Renal cortex interstitium (tissue), 15 donors: ENCODE results near the gene CCDC154. TPM values are rescaled to one million over a fixed set of nuclear protein-coding genes. Genes with fewer than 3 reads are reported as not detected.
"Not testable (repeated sequence)": the region's sequence is repeated elsewhere in the genome, so short reads cannot be mapped to it uniquely, and the experiment has no call there.

Experiments used
- DNase-seq, 11 donors: peaks; one replicate each; pipeline ENCODE4 v3.0.0-alpha.2; 2013; ENCODE audit warnings: low read depth in 9 of 11, low spot score in 4 of 11; ENCODE audit errors: extremely low read depth in 1 of 11
- long read RNA-seq, 16 experiments: transcript quantifications; one replicate each; lab custom pipeline, GENCODE V29; 2026
- polyA plus RNA-seq, 3 donors: library from polyadenylated mRNA; unstranded; fragments of 120-200 nt; gene quantifications; one replicate each; pipeline ENCODE4 v1.2.1, GENCODE V29; 2013; ENCODE audit not compliant: insufficient read length in 3 of 3

The CCDC154 gene, protein sequence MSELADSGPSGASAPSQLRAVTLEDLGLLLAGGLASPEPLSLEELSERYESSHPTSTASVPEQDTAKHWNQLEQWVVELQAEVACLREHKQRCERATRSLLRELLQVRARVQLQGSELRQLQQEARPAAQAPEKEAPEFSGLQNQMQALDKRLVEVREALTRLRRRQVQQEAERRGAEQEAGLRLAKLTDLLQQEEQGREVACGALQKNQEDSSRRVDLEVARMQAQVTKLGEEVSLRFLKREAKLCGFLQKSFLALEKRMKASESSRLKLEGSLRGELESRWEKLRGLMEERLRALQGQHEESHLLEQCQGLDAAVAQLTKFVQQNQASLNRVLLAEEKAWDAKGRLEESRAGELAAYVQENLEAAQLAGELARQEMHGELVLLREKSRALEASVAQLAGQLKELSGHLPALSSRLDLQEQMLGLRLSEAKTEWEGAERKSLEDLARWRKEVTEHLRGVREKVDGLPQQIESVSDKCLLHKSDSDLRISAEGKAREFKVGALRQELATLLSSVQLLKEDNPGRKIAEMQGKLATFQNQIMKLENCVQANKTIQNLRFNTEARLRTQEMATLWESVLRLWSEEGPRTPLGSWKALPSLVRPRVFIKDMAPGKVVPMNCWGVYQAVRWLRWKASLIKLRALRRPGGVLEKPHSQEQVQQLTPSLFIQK
- 1 to 10 TPM; 2.0 to 3.9 (median 3.6) TPM for polyA plus RNA-seq
- long read RNA-seq, donor 1 = 0 reads
- long read RNA-seq, donor 2 = 0 reads
- long read RNA-seq, donor 3 = 0 reads
- long read RNA-seq, donor 4 = 0 reads
- long read RNA-seq, donor 5 = 0 reads
- long read RNA-seq, donor 6 = 0 reads
- long read RNA-seq, donor 7 = 0 reads
- long read RNA-seq, donor 8 = 0 reads
- long read RNA-seq, donor 9 = 0 reads
- long read RNA-seq, donor 10 = 0 reads
- long read RNA-seq, donor 11 = 0 reads
- long read RNA-seq, donor 12 = 0 reads
- long read RNA-seq, donor 13 = 0 reads
- long read RNA-seq, donor 14 = 0 reads
- long read RNA-seq, donor 15 = 0 reads
- long read RNA-seq, donor 16 = 0 reads

GRCh38 chr16:1443980-1444729 is at the start of gene CCDC154:
TSS of gene CCDC154 (minus strand) at chr16:1444556. CDS start at chr16:1444322, 234 bp downstream.
- DNase-seq = no peak

GRCh38 chr16:1493746-1494094 is 49.4 kb upstream of the CCDC154 start:
- no peak for DNase-seq

- DNase-seq = peak; percentile 46 to 79 (median 68)
These were observed 48.8 kb upstream of the CCDC154 start, which contains the start of gene TELO2 for GRCh38 chr16:1492923-1493745. TSS of gene TELO2 (plus strand) at chr16:1493360. CDS start at chr16:1494282, 922 bp downstream.

DNA sequence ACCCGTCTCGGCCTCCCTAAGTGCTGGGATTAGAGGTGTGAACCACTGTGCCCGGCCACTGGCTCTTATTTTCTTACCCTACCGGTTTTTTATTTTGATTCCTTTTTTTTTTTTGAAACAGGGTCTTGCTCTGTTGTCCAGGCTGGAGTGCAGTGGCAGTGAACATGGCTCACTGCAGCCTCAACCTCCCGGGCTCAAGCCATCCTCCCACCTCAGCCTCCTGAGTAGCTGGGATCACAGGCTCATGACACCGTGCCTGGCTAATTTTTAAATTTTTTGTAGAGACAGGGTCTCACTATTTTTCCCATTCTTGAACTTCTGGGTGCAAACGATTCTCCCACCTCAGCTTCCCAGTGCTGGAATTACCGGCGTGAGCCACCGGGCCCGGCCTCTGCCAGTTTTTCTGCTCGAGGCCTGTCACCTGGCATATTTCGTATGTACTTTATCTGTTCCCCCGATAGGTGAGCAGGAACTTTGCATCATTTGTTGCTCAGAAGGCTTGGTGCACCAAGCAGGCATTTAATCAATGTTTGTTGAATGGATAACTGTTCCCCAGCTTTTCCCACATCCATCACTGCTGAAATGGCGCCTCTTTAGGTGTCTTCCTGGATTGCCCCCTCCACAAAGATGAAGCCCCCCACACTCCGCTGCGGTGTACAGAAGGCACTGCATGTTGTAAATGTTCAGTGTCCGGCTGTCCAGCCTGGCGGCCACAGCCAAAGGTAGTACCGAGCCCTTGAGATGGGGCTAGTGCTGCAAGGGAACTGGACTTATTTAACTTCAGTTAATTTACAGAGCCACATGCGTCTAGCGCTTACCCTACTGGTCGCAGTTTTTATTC is 47.9 kb upstream of the CCDC154 start:
- no peak for DNase-seq

GRCh38 chr16:1491327-1491726 is 47.0 kb upstream of the CCDC154 start:
- no peak for DNase-seq

DNA sequence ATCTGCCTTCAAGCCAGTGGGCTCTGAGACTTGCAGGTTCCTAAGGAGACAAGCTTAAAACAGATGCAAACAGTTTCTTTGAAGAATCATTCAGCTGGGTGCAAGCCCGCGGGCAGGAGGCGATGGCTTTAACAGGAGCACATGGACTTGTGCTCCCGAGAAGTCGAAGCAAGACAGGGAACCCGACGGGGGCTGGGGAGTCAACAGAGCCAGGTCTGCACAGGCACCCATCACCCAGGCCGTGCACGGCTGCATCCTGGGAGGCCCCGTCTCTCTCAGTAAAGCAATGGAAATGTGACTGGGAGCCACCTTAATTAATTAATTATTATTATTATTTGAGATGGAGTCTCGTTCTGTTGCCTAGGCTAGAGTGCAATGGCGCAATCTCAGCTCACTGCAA is 44.7 kb upstream of the CCDC154 start:
- no peak for DNase-seq

DNA sequence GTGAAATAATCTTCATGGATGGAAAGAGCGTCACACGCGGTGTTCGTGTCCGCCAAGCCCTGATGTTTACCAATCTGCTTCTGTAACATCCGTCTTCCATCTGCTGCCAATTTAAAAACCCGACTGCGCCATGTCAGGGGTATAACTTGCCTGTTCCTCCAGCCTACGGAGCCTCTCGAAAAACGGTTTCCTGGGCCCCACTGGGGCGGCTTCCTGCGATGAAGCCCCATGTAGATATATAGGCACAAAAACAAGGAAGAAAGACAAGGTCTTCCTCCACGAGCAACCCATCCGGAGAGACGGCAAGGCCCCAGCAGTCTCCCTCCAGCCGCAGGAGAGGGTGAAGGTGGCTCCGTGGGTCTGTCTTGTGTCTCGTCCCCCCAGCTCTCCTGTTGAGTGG is 44.3 kb upstream of the CCDC154 start, which contains the start of gene PTX4:
PTX4 (minus strand) TSS at position 326 of the 400 bp plus-strand sequence; CDS start at position 291, 35 bp downstream.
- no peak for DNase-seq

GRCh38 chr16:1488054-1488601 is 43.8 kb upstream of the CCDC154 start:
- no peak for DNase-seq

- no peak for DNase-seq
These were observed 43.2 kb upstream of the CCDC154 start for GRCh38 chr16:1487395-1488053.

DNA sequence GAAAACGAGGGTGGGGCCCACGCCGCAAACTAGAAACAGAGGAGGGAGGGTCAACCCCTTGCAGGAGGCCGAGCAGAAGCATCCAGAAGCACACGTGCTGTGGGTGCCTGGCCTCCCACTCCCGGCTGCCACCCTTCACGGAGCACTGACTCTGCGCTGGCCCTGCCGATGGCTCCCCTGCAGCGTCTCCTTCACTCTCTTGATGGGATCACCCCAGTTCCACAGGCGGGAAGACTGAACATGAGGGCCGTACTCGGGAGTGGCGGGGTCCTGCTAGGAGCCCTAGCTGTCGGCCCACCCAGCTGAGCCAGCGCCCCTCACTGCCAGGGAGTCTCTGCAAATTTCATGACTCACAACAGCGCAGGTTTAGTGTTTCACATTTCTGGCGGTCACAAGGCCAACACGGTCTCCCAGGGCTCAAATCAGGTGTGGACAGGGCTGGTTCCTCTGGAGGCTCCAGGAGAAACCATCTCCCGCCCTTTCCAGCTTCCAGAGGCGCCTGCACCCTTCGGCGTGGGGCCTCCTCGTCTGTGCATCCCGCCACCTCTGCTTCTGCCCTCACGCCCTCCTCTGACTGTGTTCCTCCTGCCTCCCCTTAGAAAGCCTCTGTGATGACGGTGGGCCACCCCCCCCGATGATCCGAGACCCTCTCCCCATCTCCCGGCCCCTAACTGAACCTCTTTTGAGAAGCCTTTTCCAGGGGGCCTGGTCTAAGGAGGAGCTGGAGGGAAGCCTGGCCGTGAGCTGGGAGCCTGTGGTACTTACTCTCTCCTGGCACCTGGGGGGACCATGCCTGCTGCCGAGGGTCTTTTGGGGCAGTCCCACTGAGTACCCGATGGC is 42.4 kb upstream of the CCDC154 start:
- no peak for DNase-seq

- no peak for DNase-seq
These were observed 41.6 kb upstream of the CCDC154 start for GRCh38 chr16:1485847-1486496.

DNA sequence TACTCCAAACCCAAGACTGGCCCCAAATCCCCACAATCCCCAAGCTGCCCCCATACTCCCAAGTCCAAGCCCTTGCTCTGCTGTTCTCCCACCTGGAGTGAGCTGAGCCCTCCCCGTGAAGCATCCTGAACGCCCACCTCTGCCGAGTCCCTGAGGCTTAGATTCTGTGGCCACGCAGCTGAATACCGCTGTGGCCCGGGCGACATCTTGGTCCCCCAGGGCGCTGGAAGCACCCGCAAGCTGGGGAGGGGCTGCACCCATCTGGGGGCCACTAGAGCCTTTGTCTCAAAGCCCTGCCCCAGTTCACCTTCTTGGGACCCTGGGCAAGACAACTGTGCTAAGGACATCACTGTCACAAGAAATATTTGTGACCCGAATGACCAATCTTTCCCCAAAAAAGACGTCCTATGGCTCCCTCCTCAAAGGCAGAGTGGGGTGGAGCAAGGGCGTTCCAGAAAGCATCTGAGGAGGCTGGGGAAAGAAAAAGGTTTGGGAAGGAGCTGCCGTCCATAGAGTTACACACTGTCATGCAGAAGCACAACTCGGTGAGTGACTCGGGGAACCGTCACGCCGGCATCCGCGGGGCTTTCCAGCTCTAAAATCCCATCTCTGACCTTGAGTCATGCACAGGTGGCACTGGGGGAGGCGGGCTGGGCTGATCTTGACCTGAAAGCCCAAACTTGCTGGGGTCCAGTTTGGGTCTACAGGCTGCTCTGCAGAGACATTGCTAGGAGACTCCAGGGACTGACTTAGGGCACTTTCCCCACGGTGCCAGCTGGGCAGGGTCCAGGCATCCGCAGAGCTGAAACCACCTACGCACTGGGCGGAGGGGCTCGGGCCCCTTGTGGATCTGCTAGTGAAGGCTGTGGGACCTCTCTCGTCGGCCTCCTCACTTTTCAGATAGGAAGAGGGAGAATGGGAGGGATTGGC is 37.8 kb upstream of the CCDC154 start:
- DNase-seq = no peak

GRCh38 chr16:1478937-1479336 is 34.6 kb upstream of the CCDC154 start:
- DNase-seq = not testable (repeated sequence)

GRCh38 chr16:1477033-1477432 is 32.7 kb upstream of the CCDC154 start:
- no peak for DNase-seq
